ENCODE data around the gene ASAP3. TPM values are rescaled to one million over a fixed set of nuclear protein-coding genes. Genes with fewer than 3 reads are reported as not detected.
A peak's percentile ranks its signal among the peaks of the same experiment; 100 is the strongest.

ASAP3 gene
- total and polyA plus RNA-seq, 2 of the 4 experiments (the other 2 are of a cell fraction), result 18.6 to 18.8 TPM

DNA sequence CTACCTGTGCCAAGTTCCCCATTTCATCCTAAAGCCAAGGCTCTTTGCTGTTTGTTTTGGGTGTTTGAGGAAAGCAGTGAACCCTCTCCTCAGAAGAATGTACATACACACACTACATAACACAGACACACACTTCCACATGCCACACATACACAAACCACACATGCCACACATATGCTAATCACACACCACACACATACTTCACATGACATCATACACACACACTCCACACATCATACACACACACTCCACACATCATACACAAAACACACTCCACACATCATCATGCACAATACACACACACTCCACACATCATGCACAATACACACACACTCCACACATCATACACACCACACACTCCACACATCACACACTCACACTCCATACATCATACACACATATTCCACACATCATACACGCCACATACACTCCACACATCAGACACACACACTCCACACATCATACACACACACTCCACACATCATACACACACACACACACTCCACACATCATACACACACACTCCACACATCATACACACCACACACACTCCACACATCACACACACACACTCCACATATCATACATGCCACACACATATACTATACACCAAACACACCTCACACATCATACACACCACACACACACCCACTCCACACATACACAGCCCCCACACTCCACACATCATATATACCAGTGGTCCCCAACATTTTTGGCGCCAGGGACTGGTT is 91.7 kb downstream of the ASAP3 start:
- peak overlapping the region; percentile 26 for H2AK9ac ChIP-seq (replicated peaks; ENCODE audit: low read depth, low read length, poor library complexity)
- dilution Hi-C loops (cut with HindIII; ENCODE audit: low sequenced_read_pairs, unreplicated experiment), result no loop called here
- TF ChIP-seq POLR2A (IDR thresholded peaks at IDR 0.05; ENCODE audit: low read depth, low read length) (no peak), RCOR1 (IDR thresholded peaks at IDR 0.05; ENCODE audit: insufficient replicate concordance, low read length) (no peak), BHLHE40 (IDR thresholded peaks at IDR 0.05; ENCODE audit: low read depth, low read length) (no peak), SMC3 (IDR thresholded peaks at IDR 0.05; ENCODE audit: low read depth, low read length) (no peak), CHD1 (IDR thresholded peaks at IDR 0.05; ENCODE audit: low read depth, low read length) (no peak), MAZ (IDR thresholded peaks at IDR 0.05; ENCODE audit: borderline replicate concordance, low read depth, low read length) (no peak), FOS (IDR thresholded peaks at IDR 0.05; ENCODE audit: low read depth, low read length) (no peak), RFX5 (IDR thresholded peaks at IDR 0.05; ENCODE audit: low read depth, low read length) (no peak), MXI1 (IDR thresholded peaks at IDR 0.05; ENCODE audit: borderline replicate concordance, low read depth, low read length) (no peak), NFE2L2 (IDR thresholded peaks at IDR 0.05; ENCODE audit: low read depth, low read length) (no peak), MAFK (IDR thresholded peaks at IDR 0.05; ENCODE audit: low read depth, low read length) (no peak), RAD21 (IDR thresholded peaks at IDR 0.05; ENCODE audit: low read length) (no peak)
- TF ChIP-seq, protein P1, sequence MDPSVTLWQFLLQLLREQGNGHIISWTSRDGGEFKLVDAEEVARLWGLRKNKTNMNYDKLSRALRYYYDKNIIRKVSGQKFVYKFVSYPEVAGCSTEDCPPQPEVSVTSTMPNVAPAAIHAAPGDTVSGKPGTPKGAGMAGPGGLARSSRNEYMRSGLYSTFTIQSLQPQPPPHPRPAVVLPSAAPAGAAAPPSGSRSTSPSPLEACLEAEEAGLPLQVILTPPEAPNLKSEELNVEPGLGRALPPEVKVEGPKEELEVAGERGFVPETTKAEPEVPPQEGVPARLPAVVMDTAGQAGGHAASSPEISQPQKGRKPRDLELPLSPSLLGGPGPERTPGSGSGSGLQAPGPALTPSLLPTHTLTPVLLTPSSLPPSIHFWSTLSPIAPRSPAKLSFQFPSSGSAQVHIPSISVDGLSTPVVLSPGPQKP (IDR thresholded peaks at IDR 0.05; ENCODE audit: borderline replicate concordance, low read depth, low read length), result no peak
- TF ChIP-seq, protein P2, sequence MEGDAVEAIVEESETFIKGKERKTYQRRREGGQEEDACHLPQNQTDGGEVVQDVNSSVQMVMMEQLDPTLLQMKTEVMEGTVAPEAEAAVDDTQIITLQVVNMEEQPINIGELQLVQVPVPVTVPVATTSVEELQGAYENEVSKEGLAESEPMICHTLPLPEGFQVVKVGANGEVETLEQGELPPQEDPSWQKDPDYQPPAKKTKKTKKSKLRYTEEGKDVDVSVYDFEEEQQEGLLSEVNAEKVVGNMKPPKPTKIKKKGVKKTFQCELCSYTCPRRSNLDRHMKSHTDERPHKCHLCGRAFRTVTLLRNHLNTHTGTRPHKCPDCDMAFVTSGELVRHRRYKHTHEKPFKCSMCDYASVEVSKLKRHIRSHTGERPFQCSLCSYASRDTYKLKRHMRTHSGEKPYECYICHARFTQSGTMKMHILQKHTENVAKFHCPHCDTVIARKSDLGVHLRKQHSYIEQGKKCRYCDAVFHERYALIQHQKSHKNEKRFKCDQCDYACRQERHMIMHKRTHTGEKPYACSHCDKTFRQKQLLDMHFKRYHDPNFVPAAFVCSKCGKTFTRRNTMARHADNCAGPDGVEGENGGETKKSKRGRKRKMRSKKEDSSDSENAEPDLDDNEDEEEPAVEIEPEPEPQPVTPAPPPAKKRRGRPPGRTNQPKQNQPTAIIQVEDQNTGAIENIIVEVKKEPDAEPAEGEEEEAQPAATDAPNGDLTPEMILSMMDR (conservative IDR thresholded peaks at IDR 0.05; ENCODE audit: low read depth, low read length), result no peak
- TF ChIP-seq, protein P3, sequence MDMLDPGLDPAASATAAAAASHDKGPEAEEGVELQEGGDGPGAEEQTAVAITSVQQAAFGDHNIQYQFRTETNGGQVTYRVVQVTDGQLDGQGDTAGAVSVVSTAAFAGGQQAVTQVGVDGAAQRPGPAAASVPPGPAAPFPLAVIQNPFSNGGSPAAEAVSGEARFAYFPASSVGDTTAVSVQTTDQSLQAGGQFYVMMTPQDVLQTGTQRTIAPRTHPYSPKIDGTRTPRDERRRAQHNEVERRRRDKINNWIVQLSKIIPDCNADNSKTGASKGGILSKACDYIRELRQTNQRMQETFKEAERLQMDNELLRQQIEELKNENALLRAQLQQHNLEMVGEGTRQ (IDR thresholded peaks at IDR 0.05; ENCODE audit: low read depth, low read length), result no peak

More for the DNA sequence above, 91.7 kb downstream of the ASAP3 start:
- no peaks in the 10 kb centered on the region for H3K9me3 ChIP-seq (ENCODE audit: control insufficient read depth, insufficient read depth, low read length)
- no peak overlapping the region for H2BK120ac ChIP-seq (ENCODE audit: low read depth, low read length)
- H3K9ac ChIP-seq (ENCODE audit: low read depth, low read length), result no peak overlapping the region
- 67 to 100% methylated on average over 1 of the region's 2 CpGs for WGBS, 2 experiments (ENCODE audit: extremely low coverage in 2 of 2, insufficient read length in 1 of 2)
- H3K4ac ChIP-seq (ENCODE audit: low read depth, low read length), result peak overlapping the region; percentile 20
- H2AK5ac ChIP-seq (ENCODE audit: low read depth, low read length), result peak overlapping the region; percentile 98
- H4K5ac ChIP-seq (ENCODE audit: low read depth, low read length), result no peak overlapping the region
- H4K8ac ChIP-seq (ENCODE audit: low read depth in 2 of 2, low read length in 2 of 2), result no peak overlapping the region
- H4K20me1 ChIP-seq (ENCODE audit: insufficient read depth, low read length), result 0 out of 2 replicates have a peak, but pooled peaks cover 7% of the 10 kb centered on the region
- peaks cover 27% of the 10 kb centered on the region for H3K9me1 ChIP-seq (ENCODE audit: insufficient read depth, low read length)
- peak overlapping the region; percentile 39; the same call in 1 of the 2 replicates for H2BK20ac ChIP-seq (ENCODE audit: low read depth, low read length)
- in situ Hi-C loops (cut with MboI; ENCODE audit: low sequenced_read_pairs), result no loop called here
- no peaks in the 10 kb centered on the region for H3K36me3 ChIP-seq (ENCODE audit: control insufficient read depth, insufficient read depth, low read length)
- no peaks in the 10 kb centered on the region for H3K27me3 ChIP-seq (ENCODE audit: control insufficient read depth, insufficient read depth, low read length)
- H3K4me2 ChIP-seq (ENCODE audit: low read depth, low read length), result no peak overlapping the region
- H2BK15ac ChIP-seq (ENCODE audit: low read depth, low read length), result 0 out of 3 replicates have a peak overlapping the region, but pooled peaks have one; percentile 7
- H3K18ac ChIP-seq (ENCODE audit: low read depth, low read length), result no peak overlapping the region
- peaks cover 17% of the 10 kb centered on the region for H3K4me1 ChIP-seq (ENCODE audit: control insufficient read depth, insufficient read depth, low read length)
- intact Hi-C loops (cut with micrococcal nuclease), result no loop called here
- no TSS peak for BruUV-seq (replicated peaks)
- POLR2A ChIA-PET (ENCODE audit: unreplicated experiment), result no interaction called here
- no peak overlapping the region for H3K4me3 ChIP-seq (ENCODE audit: insufficient read depth, low read depth, low read length)
- H2AFZ ChIP-seq (replicated peaks; ENCODE audit: low read length, poor library complexity), result no peak overlapping the region
- H2BK5ac ChIP-seq (ENCODE audit: low read depth, low read length, poor library complexity, severe bottlenecking), result peak overlapping the region; percentile 94
- no peak for ATAC-seq (ENCODE audit: low read depth)
- H3K14ac ChIP-seq (replicated peaks; ENCODE audit: low read depth, low read length), result peak overlapping the region; percentile 55
- no peak for DNase-seq
- peaks cover 0 to 15% of the 10 kb centered on the region in 2 experiments; a peak in 2 of 4 replicates for H3K79me1 ChIP-seq (ENCODE audit: low read depth in 1 of 2, low read length in 2 of 2)
- CTCF ChIA-PET, result interaction anchor here (2.8 kb wide), 1 partner anchor 11 kb away, joined by 16 read pairs; no protein-coding TSS in a partner anchor
- no peak overlapping the region for H3K56ac ChIP-seq (ENCODE audit: extremely low read depth, insufficient read depth, low read length)
- H3K27ac ChIP-seq (ENCODE audit: insufficient read depth, low read length), result no peak overlapping the region
- H4K91ac ChIP-seq (ENCODE audit: insufficient read depth, low read depth, low read length), result no peak overlapping the region
- peak overlapping the region; percentile 31; the same call in 1 of the 2 replicates for H3K23ac ChIP-seq (ENCODE audit: low read depth, low read length)
